ENCODE measurements around the gene NHERF2. TPM values are rescaled to one million over a fixed set of nuclear protein-coding genes. Genes with fewer than 3 reads are reported as not detected.

Gene NHERF2
- total RNA-seq (10 to 100 TPM; 54.1 to 59.9 TPM), polyA plus RNA-seq (ENCODE audit: insufficient read depth, low read depth, low replicate concordance) (50.6 TPM)
- long read RNA-seq, donor 1, transcript SLC9A3R2-202 (7 exons, 1,564 nt) = minor isoform, 5 of 41 reads
- long read RNA-seq, donor 1, transcript SLC9A3R2-201 (7 exons, 2,194 nt) = major isoform, 21 of 41 reads
- long read RNA-seq, donor 1, partial matches to known transcripts = 10 of 41 reads
- long read RNA-seq, donor 1, other reads (novel, unspliced or antisense) = 0 of 41 reads
- long read RNA-seq, donor 2, transcript SLC9A3R2-201 (7 exons, 2,194 nt) = major isoform, 16 of 21 reads
- long read RNA-seq, donor 2, partial matches to known transcripts = 0 of 21 reads
- long read RNA-seq, donor 2, other reads (novel, unspliced or antisense) = 0 of 21 reads

DNA sequence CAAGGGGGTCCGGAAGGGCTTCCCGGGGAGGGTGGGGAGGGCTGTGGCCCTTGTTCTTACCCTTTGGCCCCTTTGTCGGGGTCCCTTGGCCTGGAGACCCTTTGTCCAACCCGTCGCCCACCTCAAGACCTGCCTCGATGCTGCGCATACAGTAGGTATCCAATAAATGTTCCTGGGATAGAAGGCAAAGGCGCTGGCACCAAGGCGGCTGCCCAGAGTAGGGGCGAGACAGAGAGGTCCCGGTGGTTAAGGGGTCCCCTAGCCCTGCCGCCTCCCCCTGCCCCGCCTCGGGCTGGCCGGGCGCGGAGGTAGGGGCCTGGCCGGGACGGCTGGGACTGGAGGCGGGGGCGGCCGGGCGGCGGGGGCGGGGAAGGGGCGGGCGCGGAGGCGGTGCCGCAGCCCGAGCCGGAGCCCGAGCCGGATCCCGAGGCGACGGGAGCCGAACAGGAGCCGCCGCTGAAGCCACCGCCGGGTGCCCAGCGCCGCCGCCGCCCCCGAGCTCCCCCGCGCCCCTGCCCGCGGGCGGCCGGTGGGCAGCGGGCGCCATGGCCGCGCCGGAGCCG is at the start of gene NHERF2:
TSS of gene NHERF2 (plus strand) at position 442 of the 563 bp plus-strand sequence. CDS start at position 546, 104 bp downstream.
- Histone ChIP-seq H3K27me3 (no peaks in the 10 kb centered on the region), H3K4me1 (peaks cover 20% of the 10 kb centered on the region), H3K27ac (peak within 1 kb of the TSS; percentile 57 to 64), H3K9me3 (no peaks in the 10 kb centered on the region), H3K36me3 (ENCODE audit: low read depth, missing control alignments) (no peaks in the 10 kb centered on the region), H3K4me3 (peak within 1 kb of the TSS; percentile 62)
- intact Hi-C loops (cut with DNase I; ENCODE audit: low total_unique reads) = loop anchor here (5.0 to 10.0 kb wide), 2 partner anchors 58 to 116 kb away; no protein-coding TSS in a partner anchor
- WGBS, 2 donors = 17 to 60% methylated on average over 1 to 29 of the region's 59 CpGs
- TF ChIP-seq, protein P1, sequence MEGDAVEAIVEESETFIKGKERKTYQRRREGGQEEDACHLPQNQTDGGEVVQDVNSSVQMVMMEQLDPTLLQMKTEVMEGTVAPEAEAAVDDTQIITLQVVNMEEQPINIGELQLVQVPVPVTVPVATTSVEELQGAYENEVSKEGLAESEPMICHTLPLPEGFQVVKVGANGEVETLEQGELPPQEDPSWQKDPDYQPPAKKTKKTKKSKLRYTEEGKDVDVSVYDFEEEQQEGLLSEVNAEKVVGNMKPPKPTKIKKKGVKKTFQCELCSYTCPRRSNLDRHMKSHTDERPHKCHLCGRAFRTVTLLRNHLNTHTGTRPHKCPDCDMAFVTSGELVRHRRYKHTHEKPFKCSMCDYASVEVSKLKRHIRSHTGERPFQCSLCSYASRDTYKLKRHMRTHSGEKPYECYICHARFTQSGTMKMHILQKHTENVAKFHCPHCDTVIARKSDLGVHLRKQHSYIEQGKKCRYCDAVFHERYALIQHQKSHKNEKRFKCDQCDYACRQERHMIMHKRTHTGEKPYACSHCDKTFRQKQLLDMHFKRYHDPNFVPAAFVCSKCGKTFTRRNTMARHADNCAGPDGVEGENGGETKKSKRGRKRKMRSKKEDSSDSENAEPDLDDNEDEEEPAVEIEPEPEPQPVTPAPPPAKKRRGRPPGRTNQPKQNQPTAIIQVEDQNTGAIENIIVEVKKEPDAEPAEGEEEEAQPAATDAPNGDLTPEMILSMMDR (IDR thresholded peaks at IDR 0.05) = no peak
- TF ChIP-seq POLR2A (IDR thresholded peaks at IDR 0.05) = no peak
- DNase-seq = peak; percentile 50

DNA sequence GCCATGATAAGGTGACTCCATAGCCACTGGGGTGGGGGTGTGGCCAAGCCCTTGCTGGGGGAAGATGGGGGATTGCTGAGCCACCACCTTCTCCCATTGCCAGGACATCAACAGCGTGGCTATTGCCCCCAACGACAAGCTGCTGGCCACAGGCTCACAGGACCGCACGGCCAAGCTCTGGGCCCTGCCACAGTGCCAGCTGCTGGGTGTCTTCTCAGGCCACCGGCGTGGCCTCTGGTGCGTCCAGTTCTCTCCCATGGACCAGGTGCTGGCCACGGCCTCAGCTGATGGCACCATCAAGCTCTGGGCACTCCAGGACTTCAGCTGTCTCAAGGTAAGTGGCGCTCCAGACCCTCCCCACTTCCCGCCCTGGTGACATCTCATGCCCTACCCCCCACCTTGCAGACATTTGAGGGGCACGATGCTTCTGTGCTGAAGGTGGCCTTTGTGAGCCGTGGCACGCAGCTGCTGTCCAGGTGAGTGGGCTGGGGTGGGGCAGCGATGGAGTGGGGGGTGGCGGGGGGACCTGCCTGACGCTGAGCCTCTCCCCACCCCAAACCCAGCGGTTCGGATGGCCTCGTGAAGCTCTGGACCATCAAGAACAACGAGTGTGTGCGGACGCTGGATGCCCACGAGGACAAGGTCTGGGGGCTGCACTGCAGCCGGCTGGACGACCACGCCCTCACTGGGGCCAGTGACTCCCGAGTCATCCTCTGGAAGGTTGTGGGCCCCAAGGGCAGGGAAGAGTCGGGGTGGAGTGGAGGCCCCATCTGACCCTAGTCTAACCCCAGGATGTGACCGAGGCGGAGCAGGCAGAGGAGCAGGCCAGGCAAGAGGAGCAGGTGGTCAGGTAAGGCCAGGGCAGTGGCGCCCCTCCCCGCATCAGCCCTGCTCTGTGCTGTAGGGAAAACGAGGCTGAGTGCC is 49.5 kb upstream of the NHERF2 start:
- Histone ChIP-seq H3K4me1 (peaks cover 7% of the 10 kb centered on the region), H3K27ac (no peak overlapping the region), H3K36me3 (ENCODE audit: low read depth, missing control alignments) (no peaks in the 10 kb centered on the region), H3K9me3 (no peaks in the 10 kb centered on the region), H3K27me3 (no peaks in the 10 kb centered on the region), H3K4me3 (no peak overlapping the region)
- DNase-seq = no peak
- WGBS, 2 donors = 92 to 100% methylated on average over 3 to 33 of the region's 33 CpGs
- TF ChIP-seq, protein P1 (IDR thresholded peaks at IDR 0.05) = no peak
- no peak for TF ChIP-seq POLR2A (IDR thresholded peaks at IDR 0.05)
- intact Hi-C loops (cut with DNase I; ENCODE audit: low total_unique reads) = no loop called here

DNA sequence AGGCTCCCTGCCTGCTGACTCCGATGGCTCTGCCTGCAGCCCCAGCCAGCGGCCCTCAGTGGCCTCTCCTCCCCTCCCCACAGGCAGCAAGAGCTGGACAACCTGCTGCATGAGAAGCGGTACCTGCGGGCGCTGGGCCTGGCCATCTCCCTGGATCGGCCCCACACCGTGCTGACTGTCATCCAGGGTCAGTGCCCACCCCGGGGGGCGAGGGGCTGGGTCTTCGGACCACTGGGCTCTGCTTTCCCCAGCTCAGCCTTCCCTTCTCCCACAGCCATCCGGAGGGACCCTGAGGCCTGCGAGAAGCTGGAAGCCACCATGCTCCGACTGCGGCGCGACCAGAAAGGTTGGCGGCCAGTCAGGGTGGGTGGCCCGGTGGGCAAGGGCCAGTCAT is 48.8 kb upstream of the NHERF2 start:
- no peaks in the 10 kb centered on the region for H3K27me3 ChIP-seq
- peaks cover 3% of the 10 kb centered on the region for H3K4me1 ChIP-seq
- TF ChIP-seq POLR2A (IDR thresholded peaks at IDR 0.05) = no peak
- TF ChIP-seq, protein P1 (IDR thresholded peaks at IDR 0.05) = no peak
- no peak for DNase-seq
- H3K27ac ChIP-seq = no peak overlapping the region
- no peaks in the 10 kb centered on the region for H3K36me3 ChIP-seq (ENCODE audit: low read depth, missing control alignments)
- 94% methylated on average over 15 of the region's 18 CpGs; no CpG with 5 or more reads in 1 of the 2 donors for WGBS, 2 donors
- intact Hi-C loops (cut with DNase I; ENCODE audit: low total_unique reads) = no loop called here
- no peak overlapping the region for H3K4me3 ChIP-seq
- no peaks in the 10 kb centered on the region for H3K9me3 ChIP-seq

DNA sequence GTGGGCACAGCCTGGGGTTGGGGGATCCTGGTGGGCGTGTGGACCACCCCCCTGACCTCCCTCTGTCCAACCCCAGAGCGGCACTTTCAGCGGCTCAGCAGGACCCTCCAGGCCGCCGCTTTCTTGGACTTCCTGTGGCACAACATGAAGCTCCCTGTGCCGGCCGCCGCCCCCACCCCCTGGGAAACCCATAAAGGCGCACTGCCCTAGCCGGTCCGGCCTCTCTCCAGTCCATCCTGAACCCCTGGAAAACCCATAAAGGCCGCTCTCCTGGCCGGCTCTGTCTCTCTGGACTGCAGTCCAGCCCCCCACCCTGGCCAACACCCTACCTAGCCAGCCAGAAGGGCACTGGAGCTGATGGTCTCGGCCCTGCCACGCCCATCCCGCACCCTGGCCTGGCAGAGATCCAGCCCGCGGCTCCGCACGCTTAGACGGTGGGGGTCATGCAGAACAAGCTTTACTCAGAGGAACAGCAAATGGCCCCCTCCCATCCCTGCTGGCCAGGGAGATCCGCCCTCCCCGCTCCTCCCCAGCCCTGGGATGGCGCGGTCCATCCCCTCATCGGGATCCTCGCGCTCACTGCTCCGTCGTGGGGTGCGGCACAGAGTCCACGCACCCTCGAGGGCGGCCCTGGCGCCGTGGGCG is 48.1 kb upstream of the NHERF2 start:
- H3K36me3 ChIP-seq (ENCODE audit: low read depth, missing control alignments) = no peaks in the 10 kb centered on the region

More for the DNA sequence above, 48.1 kb upstream of the NHERF2 start:
- H3K27me3 ChIP-seq = no peaks in the 10 kb centered on the region
- DNase-seq = no peak
- intact Hi-C loops (cut with DNase I; ENCODE audit: low total_unique reads) = no loop called here
- no peak overlapping the region for H3K27ac ChIP-seq
- H3K9me3 ChIP-seq = no peaks in the 10 kb centered on the region
- no peak for TF ChIP-seq POLR2A (IDR thresholded peaks at IDR 0.05)
- TF ChIP-seq, protein P1 (IDR thresholded peaks at IDR 0.05) = no peak
- H3K4me3 ChIP-seq = peak overlapping the region; percentile 4 to 49
- WGBS, 2 donors = 69% methylated on average over 16 to 37 of the region's 37 CpGs
- H3K4me1 ChIP-seq = peaks cover 5% of the 10 kb centered on the region
